ENCODE results near the gene SCG2.

The SCG2 gene

GRCh38 chr2:223570784-223571183, 31.4 kb downstream of the SCG2 start:
- no peak for DNase-seq (ENCODE audit: low spot score)

DNA sequence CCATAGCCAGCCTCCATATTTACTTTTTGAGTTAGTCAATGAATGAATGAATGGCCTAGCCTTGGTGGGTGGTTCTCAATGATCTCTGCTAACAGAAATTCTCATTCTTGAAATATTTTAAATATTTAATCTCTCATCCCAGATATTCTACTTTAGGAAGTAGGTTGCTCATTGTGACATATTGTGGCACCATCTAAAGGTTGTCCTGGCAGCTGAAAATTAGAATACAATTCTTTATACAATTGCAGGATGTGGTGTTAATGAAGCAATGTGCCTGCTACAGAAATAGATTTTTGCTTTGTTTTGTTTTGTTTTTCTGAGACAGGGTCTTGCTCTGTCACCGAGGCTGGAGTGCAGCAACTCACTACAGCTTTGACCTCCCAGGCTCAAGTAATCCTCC, 35.8 kb downstream of the SCG2 start:
- no peak for DNase-seq (ENCODE audit: low spot score)

DNA sequence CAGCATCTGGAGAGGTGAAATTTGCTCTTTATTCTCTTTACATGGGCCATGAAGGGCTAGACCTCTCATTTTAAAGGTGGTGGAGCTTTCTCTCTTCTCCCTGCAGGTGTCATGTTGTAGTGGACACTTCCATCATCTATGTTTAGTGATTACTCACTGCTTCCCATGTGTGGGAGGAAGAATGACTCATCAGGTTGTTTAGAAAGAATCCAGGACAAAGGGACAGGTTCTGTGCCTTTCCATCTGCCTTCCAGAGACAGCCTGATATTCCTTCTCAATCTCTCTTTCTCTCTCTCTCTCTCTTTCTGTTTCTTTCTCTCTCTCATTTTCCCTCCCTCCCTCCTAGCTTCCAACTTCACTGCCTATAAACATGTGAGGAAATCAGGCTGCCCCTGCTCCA, 38.7 kb downstream of the SCG2 start:
- no peak for DNase-seq (ENCODE audit: low spot score)

GRCh38 chr2:223562078-223562477, 40.1 kb downstream of the SCG2 start:
- no peak for DNase-seq (ENCODE audit: low spot score)

DNA sequence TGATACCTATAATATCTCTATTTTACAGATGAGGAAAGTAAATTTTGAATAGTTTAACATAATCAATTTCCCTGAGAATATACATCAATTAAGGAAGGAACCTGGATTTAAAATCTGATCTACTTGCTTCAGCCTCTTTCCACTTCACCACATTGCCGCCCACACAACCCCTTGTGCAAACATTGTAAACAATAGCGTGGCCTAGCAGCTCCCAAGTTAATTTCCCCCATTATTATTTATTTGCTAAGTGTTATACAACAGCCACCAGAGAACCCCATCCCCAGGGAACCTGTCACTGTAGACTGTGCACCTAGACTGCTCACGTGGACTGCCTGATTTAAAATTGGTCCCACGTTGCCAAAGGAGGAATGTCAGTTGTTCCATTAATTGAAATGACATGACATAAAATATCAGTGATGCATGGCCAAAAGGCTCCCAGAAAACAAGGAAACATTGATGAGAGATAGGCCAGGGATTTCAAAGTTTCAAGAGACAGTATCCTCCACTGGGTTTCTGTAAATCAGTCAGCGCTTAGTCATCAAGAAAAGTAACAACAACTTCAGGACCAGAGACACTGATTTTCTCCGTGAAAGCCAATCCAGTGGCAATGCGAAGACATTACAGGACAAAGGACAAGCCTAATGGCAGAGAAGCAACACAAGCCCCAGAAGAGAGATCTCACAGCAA, 41.3 kb downstream of the SCG2 start:
- DNase-seq (ENCODE audit: low spot score): no peak

- DNase-seq (ENCODE audit: low spot score): no peak
Measured at GRCh38 chr2:223558970-223559369, 43.2 kb downstream of the SCG2 start.

- no peak for DNase-seq (ENCODE audit: low spot score)
Measured at GRCh38 chr2:223554923-223555322, 47.2 kb downstream of the SCG2 start.

GRCh38 chr2:223549215-223549614, 52.9 kb downstream of the SCG2 start:
- no peak for DNase-seq (ENCODE audit: low spot score)

DNA sequence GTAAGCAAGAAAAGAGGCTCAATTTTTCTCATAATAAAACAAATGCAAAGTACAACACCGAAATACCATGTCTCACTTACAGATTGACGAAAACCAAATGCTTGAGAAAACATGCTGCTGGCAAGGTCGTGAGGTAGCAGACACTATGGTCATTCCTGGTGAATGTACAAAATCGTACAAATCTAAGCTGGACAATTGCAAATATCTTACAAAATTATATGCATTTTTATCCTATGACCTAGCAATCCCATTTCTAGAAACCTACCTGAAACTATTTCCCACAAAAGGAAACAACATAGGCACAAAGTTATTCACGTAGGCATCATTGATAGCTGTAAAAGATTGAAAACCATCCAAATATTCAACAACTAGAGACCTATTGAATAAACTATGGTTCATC, 54.0 kb downstream of the SCG2 start:
- no peak for DNase-seq (ENCODE audit: low spot score)
